K562 (cell line): ENCODE data around the gene TDRD10.

Experiments
- EP300 ChIP-seq: IDR thresholded peaks from 2 replicates; pipeline ENCODE4 v1.6.1; 2012; ENCODE audit warnings: low read length, improper control_type of control experiment
- FIP1L1 ChIP-seq: fragments of 200-400 bp; formaldehyde crosslinking; IDR thresholded peaks from 2 replicates; pipeline ENCODE4 v1.6.1; 2018; ENCODE audit warnings: mild to moderate bottlenecking, low read depth, low read length; ENCODE audit not compliant: poor library complexity, severe bottlenecking
- FOXA1 ChIP-seq: fragments of 450-650 bp; IDR thresholded peaks from 2 replicates; pipeline ENCODE4 v1.6.1; 2016; ENCODE audit warnings: mild to moderate bottlenecking, borderline replicate concordance
- GABPA ChIP-seq: fragments of 200-800 bp; sonication (Bioruptor generic); conservative IDR thresholded peaks from 2 replicates; pipeline ENCODE4 v1.6.1; 2016; ENCODE audit warnings: low read depth, missing genetic modification characterization, missing compliant biosample characterization
- REST ChIP-seq, 2 experiments: fragments of 450-650 bp; formaldehyde crosslinking in 1 of 2; IDR thresholded peaks; 2 replicates each; pipeline versions ENCODE4 v1.4.0 to v1.6.1; 2014 to 2020; ENCODE audit warnings: mild to moderate bottlenecking in 2 of 2, borderline replicate concordance in 1 of 2, low read depth in 1 of 2
- TRIM28 ChIP-seq: fragments of 450-650 bp; IDR thresholded peaks from 2 replicates; pipeline ENCODE4 v1.6.1; 2017
- ZNF584 ChIP-seq: fragments of 200-800 bp; sonication (Bioruptor generic); IDR thresholded peaks from 2 replicates; pipeline ENCODE4 v1.6.1; 2016; ENCODE audit warnings: low read depth, mild to moderate bottlenecking, missing genetic modification characterization, missing compliant biosample characterization
- ZNF609 ChIP-seq: sonication (generic); formaldehyde crosslinking; IDR thresholded peaks from 2 replicates; pipeline ENCODE4 v1.8.1; 2023; ENCODE audit warnings: missing genetic modification reagents, mild to moderate bottlenecking, borderline replicate concordance
- TF ChIP-seq, protein P1 (sequence below): sonication (generic); formaldehyde crosslinking; IDR thresholded peaks from 2 replicates; pipeline ENCODE4 v1.5.0; 2020; ENCODE audit warnings: missing genetic modification reagents
- TF ChIP-seq, protein P2 (sequence below): sonication (generic); formaldehyde crosslinking; IDR thresholded peaks from 2 replicates; pipeline ENCODE4 v1.9.0; 2022; ENCODE audit warnings: mild to moderate bottlenecking, missing genetic modification reagents

DNA sequence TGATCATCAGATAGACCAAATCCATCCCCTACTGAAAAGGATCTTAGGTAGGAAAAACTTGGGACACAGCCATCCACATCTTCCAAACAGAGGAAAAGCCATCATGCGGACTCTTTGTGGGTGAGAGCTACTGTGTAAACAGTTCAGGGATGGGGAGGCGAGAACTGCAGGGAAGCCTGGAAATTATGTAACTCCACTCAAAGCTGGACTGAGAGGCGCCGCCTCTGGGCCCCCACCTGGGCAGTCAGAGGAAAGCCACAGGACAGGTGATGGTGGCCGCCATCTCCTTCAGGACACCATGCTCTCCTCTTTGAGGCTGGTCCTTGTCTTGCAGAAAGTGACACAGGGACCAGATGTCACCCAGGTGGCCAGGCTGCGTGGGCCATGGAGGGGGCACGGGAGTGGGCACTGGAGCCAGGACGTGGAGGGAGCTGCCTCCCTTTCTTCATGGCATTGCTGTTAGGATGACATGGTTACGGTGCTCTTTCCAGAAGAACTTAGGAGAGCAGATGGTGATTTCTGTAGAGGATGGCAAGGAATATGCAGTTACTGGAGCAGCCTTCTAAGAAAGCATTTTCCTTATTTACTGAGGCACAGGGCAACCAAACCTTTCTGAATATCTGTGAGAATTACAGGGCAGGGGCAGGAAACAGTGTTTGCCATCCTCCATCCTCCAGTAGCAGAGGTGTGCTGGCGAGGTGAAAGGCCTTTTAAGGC is 32.0 kb upstream of the TDRD10 start:
- no peak for TF ChIP-seq ZNF584 (CRISPR knock-in tag)
- TF ChIP-seq EP300: no peak
- TF ChIP-seq REST (IDR thresholded peaks at IDR 0.05; ENCODE audit: borderline replicate concordance): no peak
- TF ChIP-seq REST (CRISPR knock-in tag; IDR thresholded peaks at IDR 0.05; ENCODE audit: low read depth): no peak
- TF ChIP-seq, protein P1, sequence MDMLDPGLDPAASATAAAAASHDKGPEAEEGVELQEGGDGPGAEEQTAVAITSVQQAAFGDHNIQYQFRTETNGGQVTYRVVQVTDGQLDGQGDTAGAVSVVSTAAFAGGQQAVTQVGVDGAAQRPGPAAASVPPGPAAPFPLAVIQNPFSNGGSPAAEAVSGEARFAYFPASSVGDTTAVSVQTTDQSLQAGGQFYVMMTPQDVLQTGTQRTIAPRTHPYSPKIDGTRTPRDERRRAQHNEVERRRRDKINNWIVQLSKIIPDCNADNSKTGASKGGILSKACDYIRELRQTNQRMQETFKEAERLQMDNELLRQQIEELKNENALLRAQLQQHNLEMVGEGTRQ: no peak
- TF ChIP-seq ZNF609 (CRISPR knock-in tag): no peak
- no peak for TF ChIP-seq TRIM28
- TF ChIP-seq, protein P2, sequence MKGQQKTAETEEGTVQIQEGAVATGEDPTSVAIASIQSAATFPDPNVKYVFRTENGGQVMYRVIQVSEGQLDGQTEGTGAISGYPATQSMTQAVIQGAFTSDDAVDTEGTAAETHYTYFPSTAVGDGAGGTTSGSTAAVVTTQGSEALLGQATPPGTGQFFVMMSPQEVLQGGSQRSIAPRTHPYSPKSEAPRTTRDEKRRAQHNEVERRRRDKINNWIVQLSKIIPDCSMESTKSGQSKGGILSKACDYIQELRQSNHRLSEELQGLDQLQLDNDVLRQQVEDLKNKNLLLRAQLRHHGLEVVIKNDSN (CRISPR knock-in tag): no peak
- TF ChIP-seq FOXA1: no peak
- no peak for TF ChIP-seq FIP1L1
- no peak for TF ChIP-seq GABPA
